ENCODE measurements around the gene CBLB.

Gene CBLB

DNA sequence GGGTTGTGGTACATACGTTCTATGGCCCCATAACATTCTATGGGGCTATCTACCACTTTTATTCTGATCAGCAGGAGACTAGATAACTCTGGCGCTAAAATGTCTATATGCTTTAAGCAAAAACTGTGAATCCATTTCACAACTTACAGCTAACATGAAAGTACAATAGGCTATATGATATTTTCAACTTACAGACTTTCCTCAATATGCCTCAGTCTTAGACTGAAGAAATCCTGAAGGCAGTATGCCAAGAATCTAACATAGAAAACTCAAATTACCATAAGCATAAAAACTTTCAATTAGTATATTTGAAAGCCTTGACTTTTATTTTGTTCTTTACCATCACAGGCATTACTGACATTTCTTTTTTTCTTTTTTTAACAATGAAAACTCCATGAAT, 81.4 kb downstream of the CBLB start:
- TF ChIP-seq CTCF (IDR thresholded peaks at IDR 0.05; ENCODE audit: low read depth, low read length) (no peak), EZH2phosphoT487 (IDR thresholded peaks at IDR 0.05; ENCODE audit: low read depth) (no peak)
- Histone ChIP-seq H3K9me3 (ENCODE audit: insufficient read depth, low read length) (no peaks in the 10 kb centered on the region), H3K79me2 (ENCODE audit: low read length) (no peaks in the 10 kb centered on the region), H3K27ac (ENCODE audit: low read length) (no peak overlapping the region), H2AFZ (ENCODE audit: low read depth, low read length) (no peak overlapping the region), H3K4me2 (ENCODE audit: low read length) (no peak overlapping the region), H3K9ac (ENCODE audit: low read length) (no peak overlapping the region), H4K20me1 (ENCODE audit: insufficient read depth, low read length) (no peaks in the 10 kb centered on the region), H3K36me3 (replicated peaks; ENCODE audit: low read depth, low read length) (no peaks in the 10 kb centered on the region), H3K4me1 (ENCODE audit: low read length) (peaks cover 7% of the 10 kb centered on the region; the same call in 1 of the 2 replicates), H3K4me3 (ENCODE audit: low read length) (no peak overlapping the region), H3K27me3 (ENCODE audit: low read depth, low read length) (no peaks in the 10 kb centered on the region)

- no peak overlapping the region for H3K4me3 ChIP-seq (ENCODE audit: low read length)
- H3K36me3 ChIP-seq (replicated peaks; ENCODE audit: low read depth, low read length) = no peaks in the 10 kb centered on the region
- H2AFZ ChIP-seq (ENCODE audit: low read depth, low read length) = no peak overlapping the region
- H3K79me2 ChIP-seq (ENCODE audit: low read length) = no peaks in the 10 kb centered on the region
- H3K27ac ChIP-seq (ENCODE audit: low read length) = no peak overlapping the region
- no peaks in the 10 kb centered on the region for H4K20me1 ChIP-seq (ENCODE audit: insufficient read depth, low read length)
- no peak overlapping the region for H3K9ac ChIP-seq (ENCODE audit: low read length)
- H3K4me2 ChIP-seq (ENCODE audit: low read length) = no peak overlapping the region
- peaks cover 7% of the 10 kb centered on the region; the same call in 1 of the 2 replicates for H3K4me1 ChIP-seq (ENCODE audit: low read length)
- no peaks in the 10 kb centered on the region for H3K9me3 ChIP-seq (ENCODE audit: insufficient read depth, low read length)
- TF ChIP-seq CTCF (IDR thresholded peaks at IDR 0.05; ENCODE audit: low read depth, low read length) (no peak), EZH2phosphoT487 (IDR thresholded peaks at IDR 0.05; ENCODE audit: low read depth) (no peak)
- H3K27me3 ChIP-seq (ENCODE audit: low read depth, low read length) = no peaks in the 10 kb centered on the region
Observed at GRCh38 chr3:105786990-105787389, 81.8 kb downstream of the CBLB start.

DNA sequence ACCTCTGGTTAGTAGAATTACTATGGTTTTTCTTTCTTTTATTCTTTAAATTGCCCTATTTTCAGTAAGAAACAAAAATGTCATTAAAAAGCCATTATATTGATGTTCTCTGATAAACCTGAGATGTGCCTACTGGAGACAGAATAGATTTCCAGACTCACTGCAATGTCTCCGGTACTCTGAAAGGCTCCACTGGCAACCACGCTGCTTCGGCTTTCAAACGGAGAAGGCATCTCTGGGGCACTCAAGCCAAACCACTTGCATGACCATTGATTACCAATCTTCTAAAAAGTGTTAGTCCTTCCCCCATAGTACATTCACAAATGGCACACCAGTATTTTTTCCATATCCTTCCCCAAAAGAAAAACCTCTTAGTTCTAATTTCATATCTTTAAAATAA, 82.6 kb downstream of the CBLB start:
- Histone ChIP-seq H3K27me3 (ENCODE audit: low read depth, low read length) (no peaks in the 10 kb centered on the region), H4K20me1 (ENCODE audit: insufficient read depth, low read length) (no peaks in the 10 kb centered on the region), H3K36me3 (replicated peaks; ENCODE audit: low read depth, low read length) (no peaks in the 10 kb centered on the region), H3K4me2 (ENCODE audit: low read length) (no peak overlapping the region), H3K4me3 (ENCODE audit: low read length) (no peak overlapping the region), H3K27ac (ENCODE audit: low read length) (no peak overlapping the region), H3K9me3 (ENCODE audit: insufficient read depth, low read length) (no peaks in the 10 kb centered on the region), H2AFZ (ENCODE audit: low read depth, low read length) (no peak overlapping the region), H3K79me2 (ENCODE audit: low read length) (no peaks in the 10 kb centered on the region), H3K9ac (ENCODE audit: low read length) (no peak overlapping the region), H3K4me1 (ENCODE audit: low read length) (peaks cover 4% of the 10 kb centered on the region; the same call in 1 of the 2 replicates)
- TF ChIP-seq EZH2phosphoT487 (IDR thresholded peaks at IDR 0.05; ENCODE audit: low read depth) (no peak), CTCF (IDR thresholded peaks at IDR 0.05; ENCODE audit: low read depth, low read length) (no peak)

GRCh38 chr3:105785803-105786202, 83.0 kb downstream of the CBLB start:
- H3K9me3 ChIP-seq (ENCODE audit: insufficient read depth, low read length) = no peaks in the 10 kb centered on the region
- H3K36me3 ChIP-seq (replicated peaks; ENCODE audit: low read depth, low read length) = no peaks in the 10 kb centered on the region
- H3K4me3 ChIP-seq (ENCODE audit: low read length) = no peak overlapping the region
- no peaks in the 10 kb centered on the region for H3K27me3 ChIP-seq (ENCODE audit: low read depth, low read length)
- no peaks in the 10 kb centered on the region for H3K79me2 ChIP-seq (ENCODE audit: low read length)
- no peaks in the 10 kb centered on the region for H4K20me1 ChIP-seq (ENCODE audit: insufficient read depth, low read length)
- H3K9ac ChIP-seq (ENCODE audit: low read length) = no peak overlapping the region
- no peak for TF ChIP-seq EZH2phosphoT487 (IDR thresholded peaks at IDR 0.05; ENCODE audit: low read depth)
- no peak overlapping the region for H3K4me2 ChIP-seq (ENCODE audit: low read length)
- no peak overlapping the region for H2AFZ ChIP-seq (ENCODE audit: low read depth, low read length)
- no peaks in the 10 kb centered on the region for H3K4me1 ChIP-seq (ENCODE audit: low read length)
- H3K27ac ChIP-seq (ENCODE audit: low read length) = no peak overlapping the region

GRCh38 chr3:105783631-105784030, 85.2 kb downstream of the CBLB start:
- H3K4me3 ChIP-seq (ENCODE audit: low read length) = no peak overlapping the region
- no peaks in the 10 kb centered on the region for H3K36me3 ChIP-seq (replicated peaks; ENCODE audit: low read depth, low read length)

More at GRCh38 chr3:105783631-105784030, 85.2 kb downstream of the CBLB start:
- no peak overlapping the region for H2AFZ ChIP-seq (ENCODE audit: low read depth, low read length)
- no peak overlapping the region for H3K9ac ChIP-seq (ENCODE audit: low read length)
- H3K4me2 ChIP-seq (ENCODE audit: low read length) = no peak overlapping the region
- no peaks in the 10 kb centered on the region for H4K20me1 ChIP-seq (ENCODE audit: insufficient read depth, low read length)
- H3K27me3 ChIP-seq (ENCODE audit: low read depth, low read length) = no peaks in the 10 kb centered on the region
- H3K9me3 ChIP-seq (ENCODE audit: insufficient read depth, low read length) = no peaks in the 10 kb centered on the region
- TF ChIP-seq EZH2phosphoT487 (IDR thresholded peaks at IDR 0.05; ENCODE audit: low read depth) = no peak
- no peak for TF ChIP-seq CTCF (IDR thresholded peaks at IDR 0.05; ENCODE audit: low read depth, low read length)
- H3K27ac ChIP-seq (ENCODE audit: low read length) = no peak overlapping the region
- no peaks in the 10 kb centered on the region for H3K79me2 ChIP-seq (ENCODE audit: low read length)
- no peaks in the 10 kb centered on the region for H3K4me1 ChIP-seq (ENCODE audit: low read length)

All from OCI-LY3 (cell line).